H1 (cell line): ENCODE data around the gene RFXAP. TPM values are rescaled to one million over a fixed set of nuclear protein-coding genes. Genes with fewer than 3 reads are reported as not detected.

Experiments used
- CTCF ChIA-PET: fragments of 300-600 bp; sonication (Branson Sonifier 250); formaldehyde crosslinking; loops from one replicate; lab custom pipeline; 2021; ENCODE audit not compliant: partially characterized antibody; lab: Charles Lee
- POLR2A ChIA-PET: fragments of 300-600 bp; sonication (Branson Sonifier 250); formaldehyde crosslinking; loops from one replicate; lab custom pipeline; 2021; ENCODE audit warnings: inconsistent platforms; ENCODE audit not compliant: partially characterized antibody; lab: Charles Lee
- DNase-seq, 2 experiments: peaks; one replicate each; pipeline versions ENCODE4 v3.0.0 to v3.0.0-alpha.2; 2010 to 2022; ENCODE audit warnings: low spot score in 2 of 2, low read depth in 1 of 2, mixed read lengths in 1 of 2
- FAIRE-seq: peaks from 2 replicates; lab custom pipeline; 2011; peaks lifted over from hg19 to GRCh38; lab: Jason Lieb, UNC
- H2AFZ ChIP-seq: 2 replicates; pipeline ENCODE4 v1.8.1; 2012; ENCODE audit warnings: low read length, inconsistent platforms
- H2AK5ac ChIP-seq: 2 replicates; pipeline ENCODE4 v1.6.1; 2013; ENCODE audit warnings: low read depth, low read length
- H2BK120ac ChIP-seq: replicated peaks from 2 replicates; pipeline ENCODE3; 2013; ENCODE audit warnings: low read depth, low read length, inconsistent platforms
- H2BK12ac ChIP-seq: 2 replicates; pipeline ENCODE4 v1.6.1; 2013; ENCODE audit warnings: low read depth, low read length
- H2BK15ac ChIP-seq: 2 replicates; pipeline ENCODE4 v1.6.1; 2013; ENCODE audit warnings: low read length
- H2BK20ac ChIP-seq: 2 replicates; pipeline ENCODE4 v1.6.1; 2013; ENCODE audit warnings: low read length
- H2BK5ac ChIP-seq: 2 replicates; pipeline ENCODE4 v1.6.1; 2013; ENCODE audit warnings: low read depth, low read length
- H3K14ac ChIP-seq: 2 replicates; pipeline ENCODE4 v1.6.1; 2013; ENCODE audit warnings: inconsistent platforms; ENCODE audit not compliant: insufficient read length
- H3K18ac ChIP-seq: 2 replicates; pipeline ENCODE4 v1.6.1; 2013; ENCODE audit warnings: low read length; ENCODE audit errors: extremely low read depth
- H3K23ac ChIP-seq: 2 replicates; pipeline ENCODE4 v1.6.1; 2013; ENCODE audit warnings: inconsistent platforms; ENCODE audit not compliant: insufficient read length
- H3K23me2 ChIP-seq: 2 replicates; pipeline ENCODE4 v1.6.1; 2013; ENCODE audit warnings: low read depth, low read length
- H3K27ac ChIP-seq: 2 replicates; pipeline ENCODE4 v1.6.1; 2011; ENCODE audit warnings: low read depth, low read length, inconsistent platforms
- H3K27me3 ChIP-seq, 4 experiments: replicated peaks in 1 of 4; 1 replicate in 1 of 4; 2 replicates in 3 of 4; pipeline versions ENCODE4 v1.6.1 to v1.8.1; 2011 to 2013; ENCODE audit warnings: low read length in 3 of 4, mild to moderate bottlenecking in 3 of 4, inconsistent platforms in 2 of 4, mixed read lengths in 2 of 4, moderate library complexity in 1 of 4; ENCODE audit not compliant: control insufficient read depth in 3 of 4, insufficient read depth in 3 of 4; ENCODE audit errors: extremely low read depth in 1 of 4
- H3K36me3 ChIP-seq, 4 experiments: 2 replicates each; pipeline versions ENCODE4 v1.6.1 to v1.8.1; 2011 to 2013; ENCODE audit warnings: mild to moderate bottlenecking in 4 of 4, low read length in 3 of 4, moderate library complexity in 2 of 4, control low read depth in 1 of 4, inconsistent platforms in 1 of 4; ENCODE audit not compliant: insufficient read depth in 4 of 4, control insufficient read depth in 2 of 4
- H3K4ac ChIP-seq: replicated peaks from 2 replicates; pipeline ENCODE3; 2013; ENCODE audit warnings: low read length, low read depth, mixed read lengths, inconsistent platforms; ENCODE audit not compliant: insufficient read length
- H3K4me1 ChIP-seq, 4 experiments: replicated peaks in 1 of 4; 1 replicate in 1 of 4; 2 replicates in 3 of 4; pipeline versions ENCODE4 v1.6.1 to v1.8.1; 2011 to 2013; ENCODE audit warnings: low read length in 3 of 4, inconsistent platforms in 2 of 4, mixed read lengths in 1 of 4; ENCODE audit not compliant: insufficient read depth in 4 of 4, control insufficient read depth in 3 of 4
- H3K4me2 ChIP-seq, 2 experiments: 2 replicates each; pipeline versions ENCODE4 v1.6.1 to v1.8.1; 2011 to 2013; ENCODE audit warnings: low read depth in 2 of 2, low read length in 2 of 2, control low read depth in 1 of 2, inconsistent platforms in 1 of 2, mild to moderate bottlenecking in 1 of 2; ENCODE audit not compliant: insufficient read depth in 1 of 2
- H3K4me3 ChIP-seq, 4 experiments: fragments of 200-600, 300-600 bp in 1 of 4; sonication (generic), shearing (Covaris generic), sonication (Bioruptor Twin) in 1 of 4; 2 replicates each; pipeline versions ENCODE4 v1.5.1 to v1.8.1; 2011 to 2016; ENCODE audit warnings: low read length in 4 of 4, low read depth in 3 of 4, control low read depth in 2 of 4, inconsistent platforms in 2 of 4, mild to moderate bottlenecking in 2 of 4, mixed read lengths in 1 of 4, moderate library complexity in 1 of 4; ENCODE audit not compliant: insufficient read depth in 2 of 4; ENCODE audit errors: extremely low read depth in 1 of 4
- H3K56ac ChIP-seq: replicated peaks from 2 replicates; pipeline ENCODE3; 2013; ENCODE audit warnings: low read depth, mild to moderate bottlenecking, mixed read lengths, low read length, inconsistent platforms; ENCODE audit not compliant: insufficient read length
- H3K79me1 ChIP-seq: 2 replicates; pipeline ENCODE4 v1.6.1; 2013; ENCODE audit warnings: low read depth, low read length, control low read depth
- H3K79me2 ChIP-seq, 2 experiments: 2 replicates each; pipeline versions ENCODE4 v1.6.1 to v1.8.1; 2012 to 2013; ENCODE audit warnings: low read length in 2 of 2, mild to moderate bottlenecking in 2 of 2, inconsistent platforms in 1 of 2; ENCODE audit not compliant: insufficient read depth in 2 of 2, control insufficient read depth in 1 of 2
- H3K9ac ChIP-seq, 4 experiments: replicated peaks in 1 of 4; 1 replicate in 1 of 4; 2 replicates in 3 of 4; pipeline versions ENCODE4 v1.6.1 to v1.8.1; 2011 to 2013; ENCODE audit warnings: low read depth in 3 of 4, low read length in 3 of 4, control low read depth in 2 of 4, mild to moderate bottlenecking in 2 of 4, moderate library complexity in 2 of 4, inconsistent platforms in 1 of 4; ENCODE audit errors: extremely low read depth in 1 of 4
- H3K9me3 ChIP-seq, 2 experiments: 2 replicates each; pipeline versions ENCODE4 v1.6.1 to v1.8.1; 2012 to 2013; ENCODE audit warnings: mild to moderate bottlenecking in 2 of 2, moderate library complexity in 2 of 2, control low read depth in 1 of 2, inconsistent platforms in 1 of 2, low read depth in 1 of 2, low read length in 1 of 2, mixed read lengths in 1 of 2; ENCODE audit not compliant: insufficient read depth in 2 of 2
- H4K20me1 ChIP-seq, 2 experiments: replicated peaks in 1 of 2; 2 replicates each; pipeline versions ENCODE3 to v1.8.1; 2011 to 2013; ENCODE audit warnings: inconsistent platforms in 2 of 2, low read length in 2 of 2, mild to moderate bottlenecking in 1 of 2; ENCODE audit not compliant: insufficient read depth in 2 of 2, control insufficient read depth in 1 of 2
- H4K5ac ChIP-seq: 2 replicates; pipeline ENCODE4 v1.6.1; 2013; ENCODE audit warnings: low read length, low read depth, mixed read lengths, inconsistent platforms; ENCODE audit not compliant: insufficient read length
- H4K8ac ChIP-seq: 2 replicates; pipeline ENCODE4 v1.8.0; 2013; ENCODE audit warnings: mild to moderate bottlenecking, moderate library complexity, low read length, inconsistent platforms; ENCODE audit not compliant: insufficient read depth; ENCODE audit errors: extremely low read depth
- H4K91ac ChIP-seq: replicated peaks from 2 replicates; pipeline ENCODE3; 2013; ENCODE audit warnings: low read length, mixed read lengths, inconsistent platforms; ENCODE audit not compliant: insufficient read length
- ASH2L ChIP-seq: fragments of 200-600, 300-600 bp; sonication (generic); IDR thresholded peaks from one replicate; pipeline ENCODE4 v1.7.1; 2017; ENCODE audit warnings: low read length
- BCL11A ChIP-seq, 2 experiments: IDR thresholded peaks; one replicate each; pipeline ENCODE4 v1.6.1; 2011; ENCODE audit warnings: low read depth in 2 of 2, low read length in 2 of 2, mild to moderate bottlenecking in 2 of 2
- CBX5 ChIP-seq: fragments of 300-800, 300-1000 bp; sonication (generic); IDR thresholded peaks from 2 replicates; pipeline ENCODE4 v1.7.1; 2016; ENCODE audit warnings: antibody characterized with exemption, low read length, low read depth
- CREB1 ChIP-seq: IDR thresholded peaks from 2 replicates; pipeline ENCODE4 v1.6.1; 2012; ENCODE audit warnings: inconsistent platforms
- EZH2 ChIP-seq: fragments of 200-600 bp; sonication (generic); IDR thresholded peaks from 2 replicates; pipeline ENCODE4 v1.7.1; 2012; ENCODE audit warnings: low read depth, mild to moderate bottlenecking, moderate library complexity, low read length, inconsistent platforms; ENCODE audit not compliant: severe bottlenecking
- KDM1A ChIP-seq: fragments of 200-600, 300-600 bp; sonication (generic); IDR thresholded peaks from 2 replicates; pipeline ENCODE4 v1.7.1; 2016; ENCODE audit warnings: mild to moderate bottlenecking, low read length, borderline replicate concordance
- KDM5A ChIP-seq: fragments of 200-600 bp; IDR thresholded peaks from 2 replicates; pipeline ENCODE4 v1.7.1; 2012; ENCODE audit warnings: mild to moderate bottlenecking, low read length, inconsistent platforms, mixed read lengths
- MAFK ChIP-seq: IDR thresholded peaks from 2 replicates; pipeline ENCODE4 v1.6.1; 2012; ENCODE audit warnings: low read depth, mild to moderate bottlenecking, improper control_type of control experiment, low read length
- RAD21 ChIP-seq, 2 experiments: IDR thresholded peaks in 1 of 2; conservative IDR thresholded peaks in 1 of 2; 2 replicates each; pipeline ENCODE4 v1.6.1; 2011; ENCODE audit warnings: low read depth in 2 of 2, low read length in 2 of 2, improper control_type of control experiment in 1 of 2, inconsistent platforms in 1 of 2, mild to moderate bottlenecking in 1 of 2, moderate library complexity in 1 of 2
- TAF7 ChIP-seq: optimal IDR thresholded peaks from 2 replicates; pipeline ENCODE3; 2011; ENCODE audit warnings: low read depth, mild to moderate bottlenecking, inconsistent platforms, low read length, moderate library complexity, borderline replicate concordance
- ZNF274 ChIP-seq: IDR thresholded peaks from 2 replicates; pipeline ENCODE4 v1.7.0; 2012; ENCODE audit warnings: low read length, borderline replicate concordance; ENCODE audit errors: extremely low read depth
- whole genome bisulfite sequencing, 2 experiments: shearing (Covaris generic) in 1 of 2; methylation state at CpG; one replicate each; pipeline versions ENCODE4 v1.1.6 to v1.1.7; 2013 to 2015; ENCODE audit warnings: low lambda C conversion rate in 2 of 2, mixed read lengths in 2 of 2, inconsistent platforms in 1 of 2, low coverage in 1 of 2, missing lambda C conversion rate in 1 of 2; ENCODE audit not compliant: insufficient replicate concordance in 2 of 2, insufficient coverage in 1 of 2, insufficient read length in 1 of 2; ENCODE audit errors: extremely low coverage in 1 of 2, missing lambda C conversion rate in 1 of 2; 5-methylcytosine and 5-hydroxymethylcytosine counted together
- polyA plus RNA-seq, 7 experiments: library from polyadenylated mRNA; depleted of rRNA in 3 of 7; stranded (reverse) in 5 of 7; unstranded in 2 of 7; fragments of >200 nt in 5 of 7; fragments of 200-250 nt in 2 of 7; gene quantifications; 1 replicate in 5 of 7; 2 replicates in 1 of 7; 4 replicates in 1 of 7; pipeline versions ENCODE4 v1.2.1 to v1.2.3, GENCODE V29; 2011 to 2013; ENCODE audit warnings: missing spikeins in 2 of 7, mixed read lengths in 2 of 7
- total RNA-seq: library from RNA; stranded (reverse); fragmentation: NEBNext Ultra II Directional; extraction: Animal tissue kit (Norgen Biotek cat#: 25700); gene quantifications from 2 replicates; pipeline ENCODE4 v1.2.1, GENCODE V29; 2021
- TF ChIP-seq, protein P1 (sequence below): IDR thresholded peaks from 2 replicates; pipeline ENCODE4 v1.6.1; 2012; ENCODE audit warnings: low read length, inconsistent platforms

The RFXAP gene
- total and polyA plus RNA-seq, 2 of the 8 experiments (the other 6 are each of a cell fraction or from before 2014, with no cell fraction given): 5.2 to 11.5 TPM

DNA sequence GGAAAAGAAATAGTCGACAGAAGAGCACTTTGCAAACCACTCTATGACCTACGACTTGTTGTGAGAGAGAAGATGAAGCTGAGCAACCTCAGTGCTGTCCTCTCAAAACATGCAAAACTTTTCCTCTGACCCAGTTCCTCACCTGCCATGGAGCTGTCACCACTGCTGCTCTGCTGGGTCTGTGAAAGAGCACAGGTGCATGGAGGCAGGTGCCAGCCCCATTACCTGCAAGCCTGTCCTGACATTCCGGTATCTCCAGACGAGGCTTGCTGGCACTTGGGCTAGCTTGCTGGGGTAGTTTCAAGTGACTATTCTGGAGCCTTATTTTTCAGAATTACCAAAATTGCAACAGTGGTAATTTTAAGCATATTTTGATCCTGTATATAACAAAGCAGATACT lies 49.5 kb upstream of the RFXAP start:
- Histone ChIP-seq H3K14ac (no peak overlapping the region), H4K5ac (no peak overlapping the region), H4K91ac (no peak overlapping the region), H2BK20ac (no peak overlapping the region), H3K4ac (no peak overlapping the region), H2BK12ac (0 out of 2 replicates have a peak overlapping the region, but pooled peaks have one; percentile 5), H2BK15ac (no peak overlapping the region), H3K4me3 (no peak overlapping the region), H2BK120ac (no peak overlapping the region), H3K79me2 (no peaks in the 10 kb centered on the region), H3K9ac (no peak overlapping the region), H2BK5ac (no peak overlapping the region), H3K27me3 (no peaks in the 10 kb centered on the region), H3K4me2 (no peak overlapping the region), H3K23me2 (no peaks in the 10 kb centered on the region), H4K20me1 (no peaks in the 10 kb centered on the region), H3K23ac (no peak overlapping the region), H3K79me1 (no peaks in the 10 kb centered on the region), H3K36me3 (no peaks in the 10 kb centered on the region), H4K8ac (no peak overlapping the region), H3K4me1 (peaks cover 0 to 8% (median 0%) of the 10 kb centered on the region in 4 experiments; a peak in 1 of 7 replicates), H2AK5ac (no peak overlapping the region), H3K27ac (no peak overlapping the region), H3K18ac (no peak overlapping the region), H2AFZ (no peak overlapping the region), H3K9me3 (peaks cover 0 to 3% of the 10 kb centered on the region in 2 experiments; a peak in 1 of 4 replicates), H3K56ac (no peak overlapping the region)
- POLR2A ChIA-PET: no interaction called here
- 78% methylated on average over 4 of the region's 4 CpGs; no CpG with 5 or more reads in 1 of the 2 experiments for WGBS, 2 experiments
- DNase-seq (no peak), FAIRE-seq (no peak)
- CTCF ChIA-PET: interaction anchor here (2.2 kb wide), 1 partner anchor 46 kb away, joined by 7 read pairs; no protein-coding TSS in a partner anchor
- no peak for TF ChIP-seq EZH2
- TF ChIP-seq RAD21 (IDR thresholded peaks at IDR 0.05 in 1 of 2, conservative IDR thresholded peaks at IDR 0.05 in 1 of 2; ENCODE audit: low read depth in 2 of 2, low read length in 2 of 2): no peak
- TF ChIP-seq TAF7: no peak
- no peak for TF ChIP-seq KDM5A
- TF ChIP-seq CREB1: no peak
- no peak for TF ChIP-seq ASH2L
- TF ChIP-seq MAFK: no peak
- no peak for TF ChIP-seq CBX5
- no peak for TF ChIP-seq KDM1A
- no peak for TF ChIP-seq ZNF274
- TF ChIP-seq BCL11A (IDR thresholded peaks at IDR 0.05; ENCODE audit: low read depth in 2 of 2, low read length in 2 of 2): no peak
- TF ChIP-seq, protein P1, sequence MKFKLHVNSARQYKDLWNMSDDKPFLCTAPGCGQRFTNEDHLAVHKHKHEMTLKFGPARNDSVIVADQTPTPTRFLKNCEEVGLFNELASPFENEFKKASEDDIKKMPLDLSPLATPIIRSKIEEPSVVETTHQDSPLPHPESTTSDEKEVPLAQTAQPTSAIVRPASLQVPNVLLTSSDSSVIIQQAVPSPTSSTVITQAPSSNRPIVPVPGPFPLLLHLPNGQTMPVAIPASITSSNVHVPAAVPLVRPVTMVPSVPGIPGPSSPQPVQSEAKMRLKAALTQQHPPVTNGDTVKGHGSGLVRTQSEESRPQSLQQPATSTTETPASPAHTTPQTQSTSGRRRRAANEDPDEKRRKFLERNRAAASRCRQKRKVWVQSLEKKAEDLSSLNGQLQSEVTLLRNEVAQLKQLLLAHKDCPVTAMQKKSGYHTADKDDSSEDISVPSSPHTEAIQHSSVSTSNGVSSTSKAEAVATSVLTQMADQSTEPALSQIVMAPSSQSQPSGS: no peak
